Calu3 (cell line): ENCODE data around the gene USH2A. TPM values are rescaled to one million over a fixed set of nuclear protein-coding genes. Genes with fewer than 3 reads are reported as not detected.

Experiments used
- BruUV-seq: library from RNA; stranded (reverse); fragments of 400-500 nt; replicated peaks from 2 replicates; lab custom pipeline; 2021; lab: Mats Ljungman, UMichigan
- CTCF ChIA-PET: fragments of 300-600 bp; sonication (Branson Sonifier 250); formaldehyde crosslinking; loops from one replicate; lab custom pipeline; 2022; ENCODE audit warnings: antibody characterized with exemption; lab: Charles Lee
- DNase-seq: peaks from one replicate; pipeline ENCODE4 v3.0.0; 2022
- H3K27ac Mint-ChIP-seq: one replicate; pipeline ENCODE4 v1.8.0; 2022; ENCODE audit warnings: mixed read lengths; ENCODE audit not compliant: unreplicated experiment
- H3K27me3 Mint-ChIP-seq: one replicate; pipeline ENCODE4 v1.8.0; 2022; ENCODE audit warnings: mixed read lengths; ENCODE audit not compliant: unreplicated experiment
- H3K36me3 Mint-ChIP-seq: one replicate; pipeline ENCODE4 v1.8.0; 2022; ENCODE audit warnings: mild to moderate bottlenecking, moderate library complexity, mixed read lengths; ENCODE audit not compliant: insufficient read depth, unreplicated experiment
- H3K4me1 Mint-ChIP-seq: one replicate; pipeline ENCODE4 v1.8.0; 2022; ENCODE audit warnings: mild to moderate bottlenecking, low read depth, mixed read lengths; ENCODE audit not compliant: unreplicated experiment
- H3K4me3 Mint-ChIP-seq: one replicate; pipeline ENCODE4 v1.8.0; 2022; ENCODE audit warnings: mild to moderate bottlenecking, low read depth, moderate library complexity, mixed read lengths; ENCODE audit not compliant: unreplicated experiment
- H3K9me3 Mint-ChIP-seq: one replicate; pipeline ENCODE4 v1.8.0; 2022; ENCODE audit warnings: low read depth, mixed read lengths; ENCODE audit not compliant: unreplicated experiment
- intact Hi-C: fragments of 100-400 bp; cut with micrococcal nuclease; formaldehyde crosslinking; loops from one replicate; pipeline ENCODE4 v1.10.0; 2022; ENCODE audit not compliant: unreplicated experiment
- total RNA-seq: library from RNA; stranded (reverse); gene quantifications from 2 replicates; pipeline ENCODE4 v1.2.3, GENCODE V29; 2022
- TF ChIP-seq, protein P1 (sequence below): fragments of 200-600 bp; IDR thresholded peaks from one replicate; pipeline ENCODE4 v1.8.0; 2022; ENCODE audit warnings: antibody characterized with exemption; ENCODE audit not compliant: unreplicated experiment

USH2A gene
- total RNA-seq, 1 experiment from 2014 or later: not detected

GRCh38 chr1:216186141-216186540 lies 237.1 kb downstream of the USH2A start:
- H3K4me1 Mint-ChIP-seq: peaks cover 34% of the 10 kb centered on the region
- no peak overlapping the region for H3K27ac Mint-ChIP-seq

DNA sequence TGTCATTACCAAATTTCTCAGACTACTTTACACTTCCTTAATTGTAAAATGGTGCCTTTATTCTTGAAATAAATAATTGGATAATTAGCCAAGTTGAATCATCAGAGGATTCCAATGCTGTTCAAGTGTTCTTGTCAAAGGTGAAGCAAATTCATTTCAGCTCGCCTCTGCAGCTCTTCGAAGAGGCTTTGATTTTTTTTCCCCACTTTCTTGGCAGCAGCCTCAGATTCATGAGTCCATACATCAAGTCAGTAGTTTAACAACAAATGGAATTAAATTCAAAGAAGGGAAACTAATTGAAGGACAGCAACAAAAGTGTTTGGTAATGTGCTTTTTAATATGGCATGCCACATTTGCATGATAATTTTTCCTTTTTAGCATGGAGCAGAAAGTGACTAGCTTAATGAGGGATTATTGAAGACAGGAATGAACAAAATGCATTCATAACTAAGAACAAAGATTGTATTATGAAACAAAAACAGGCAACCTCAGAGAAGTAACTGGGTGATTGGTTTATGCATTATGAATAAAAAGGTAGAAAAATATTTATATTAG lies 239.0 kb downstream of the USH2A start:
- H3K27me3 Mint-ChIP-seq: no peaks in the 10 kb centered on the region
- CTCF ChIA-PET: interaction anchor here (1.0 kb wide), 1 partner anchor 40 kb away, joined by 3 read pairs; no protein-coding TSS in a partner anchor
- H3K36me3 Mint-ChIP-seq: no peaks in the 10 kb centered on the region
- H3K9me3 Mint-ChIP-seq: no peaks in the 10 kb centered on the region
- intact Hi-C loops: no loop called here
- TF ChIP-seq, protein P1, sequence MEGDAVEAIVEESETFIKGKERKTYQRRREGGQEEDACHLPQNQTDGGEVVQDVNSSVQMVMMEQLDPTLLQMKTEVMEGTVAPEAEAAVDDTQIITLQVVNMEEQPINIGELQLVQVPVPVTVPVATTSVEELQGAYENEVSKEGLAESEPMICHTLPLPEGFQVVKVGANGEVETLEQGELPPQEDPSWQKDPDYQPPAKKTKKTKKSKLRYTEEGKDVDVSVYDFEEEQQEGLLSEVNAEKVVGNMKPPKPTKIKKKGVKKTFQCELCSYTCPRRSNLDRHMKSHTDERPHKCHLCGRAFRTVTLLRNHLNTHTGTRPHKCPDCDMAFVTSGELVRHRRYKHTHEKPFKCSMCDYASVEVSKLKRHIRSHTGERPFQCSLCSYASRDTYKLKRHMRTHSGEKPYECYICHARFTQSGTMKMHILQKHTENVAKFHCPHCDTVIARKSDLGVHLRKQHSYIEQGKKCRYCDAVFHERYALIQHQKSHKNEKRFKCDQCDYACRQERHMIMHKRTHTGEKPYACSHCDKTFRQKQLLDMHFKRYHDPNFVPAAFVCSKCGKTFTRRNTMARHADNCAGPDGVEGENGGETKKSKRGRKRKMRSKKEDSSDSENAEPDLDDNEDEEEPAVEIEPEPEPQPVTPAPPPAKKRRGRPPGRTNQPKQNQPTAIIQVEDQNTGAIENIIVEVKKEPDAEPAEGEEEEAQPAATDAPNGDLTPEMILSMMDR: no peak
- DNase-seq: no peak
- no TSS peak for BruUV-seq
- H3K27ac Mint-ChIP-seq: no peak overlapping the region
- peaks cover 41% of the 10 kb centered on the region for H3K4me1 Mint-ChIP-seq
- no peak overlapping the region for H3K4me3 Mint-ChIP-seq

More at GRCh38 chr1:216186141-216186540, 237.1 kb downstream of the USH2A start:
- no TSS peak for BruUV-seq
- intact Hi-C loops: no loop called here
- no peak for DNase-seq
- Mint-ChIP-seq H3K27me3 (no peaks in the 10 kb centered on the region), H3K36me3 (no peaks in the 10 kb centered on the region), H3K4me3 (no peak overlapping the region), H3K9me3 (no peaks in the 10 kb centered on the region)
- CTCF ChIA-PET: no interaction called here
- TF ChIP-seq, protein P1: no peak

DNA sequence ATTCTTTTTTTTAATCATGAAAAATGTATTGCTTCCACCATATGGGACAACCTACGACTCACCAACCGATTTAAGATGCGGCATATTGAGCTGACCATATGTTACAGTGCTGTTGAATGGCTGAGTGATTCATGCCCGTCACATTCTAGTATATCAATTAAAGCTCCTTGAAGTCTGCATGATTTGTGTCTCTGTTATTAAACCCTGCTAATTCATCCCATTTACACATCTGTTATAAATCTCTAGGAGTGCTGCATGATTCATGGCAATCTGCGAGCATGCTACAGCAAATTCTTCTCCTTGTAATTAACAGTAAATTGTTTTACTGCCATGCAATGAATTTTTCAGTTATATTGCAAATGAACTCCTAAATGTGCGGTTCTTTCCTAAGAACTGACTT lies 239.8 kb downstream of the USH2A start:
- Mint-ChIP-seq H3K9me3 (no peaks in the 10 kb centered on the region), H3K36me3 (no peaks in the 10 kb centered on the region), H3K27ac (no peak overlapping the region), H3K27me3 (no peaks in the 10 kb centered on the region), H3K4me3 (no peak overlapping the region), H3K4me1 (peaks cover 46% of the 10 kb centered on the region)
- no TSS peak for BruUV-seq
- TF ChIP-seq, protein P1: no peak
- CTCF ChIA-PET: interaction anchor here (0.6 to 1.1 kb wide), 6 partner anchors 12 to 1337 kb away, joined by 3 to 5 read pairs (median 3); no protein-coding TSS in a partner anchor
- intact Hi-C loops: no loop called here
- DNase-seq: no peak

DNA sequence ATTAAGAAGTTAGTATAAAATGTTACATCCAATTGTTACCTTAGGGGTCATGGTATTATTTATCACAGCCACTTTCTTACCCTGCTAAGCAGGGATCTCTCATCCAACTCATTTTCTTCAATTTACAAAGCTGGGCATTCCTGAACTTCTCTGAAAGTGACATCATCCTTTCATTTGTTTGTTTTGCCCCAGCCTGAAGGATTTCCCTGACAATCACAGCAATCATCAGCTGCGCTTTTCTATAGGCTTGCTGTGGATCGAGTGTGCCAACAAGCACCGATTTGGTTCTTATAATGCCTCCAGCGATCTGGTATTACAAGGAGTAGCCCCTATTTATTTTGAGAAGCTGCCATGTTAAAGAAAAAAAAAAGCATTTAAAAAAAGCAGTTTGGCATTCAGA lies 240.2 kb downstream of the USH2A start:
- no peak overlapping the region for H3K27ac Mint-ChIP-seq
- peaks cover 46% of the 10 kb centered on the region for H3K4me1 Mint-ChIP-seq
- H3K27me3 Mint-ChIP-seq: no peaks in the 10 kb centered on the region
- intact Hi-C loops: no loop called here
- peak; percentile 26 for DNase-seq
- TF ChIP-seq, protein P1: no peak
- BruUV-seq: no TSS peak
- CTCF ChIA-PET: interaction anchor here (0.6 to 1.1 kb wide), 5 partner anchors 11 to 1338 kb away, joined by 3 to 5 read pairs (median 3); no protein-coding TSS in a partner anchor
- H3K36me3 Mint-ChIP-seq: no peaks in the 10 kb centered on the region
- no peak overlapping the region for H3K4me3 Mint-ChIP-seq
- no peaks in the 10 kb centered on the region for H3K9me3 Mint-ChIP-seq
